GM12872 (cell line): ENCODE measurements around the gene FKBP1A.

ENCODE experiments used
- TF ChIP-seq, protein P1 (sequence below): IDR thresholded peaks from 3 replicates; pipeline ENCODE4 v1.5.1; 2011; ENCODE audit warnings: low read depth, mild to moderate bottlenecking, low read length, moderate library complexity; ENCODE audit not compliant: insufficient read depth

The FKBP1A gene

DNA sequence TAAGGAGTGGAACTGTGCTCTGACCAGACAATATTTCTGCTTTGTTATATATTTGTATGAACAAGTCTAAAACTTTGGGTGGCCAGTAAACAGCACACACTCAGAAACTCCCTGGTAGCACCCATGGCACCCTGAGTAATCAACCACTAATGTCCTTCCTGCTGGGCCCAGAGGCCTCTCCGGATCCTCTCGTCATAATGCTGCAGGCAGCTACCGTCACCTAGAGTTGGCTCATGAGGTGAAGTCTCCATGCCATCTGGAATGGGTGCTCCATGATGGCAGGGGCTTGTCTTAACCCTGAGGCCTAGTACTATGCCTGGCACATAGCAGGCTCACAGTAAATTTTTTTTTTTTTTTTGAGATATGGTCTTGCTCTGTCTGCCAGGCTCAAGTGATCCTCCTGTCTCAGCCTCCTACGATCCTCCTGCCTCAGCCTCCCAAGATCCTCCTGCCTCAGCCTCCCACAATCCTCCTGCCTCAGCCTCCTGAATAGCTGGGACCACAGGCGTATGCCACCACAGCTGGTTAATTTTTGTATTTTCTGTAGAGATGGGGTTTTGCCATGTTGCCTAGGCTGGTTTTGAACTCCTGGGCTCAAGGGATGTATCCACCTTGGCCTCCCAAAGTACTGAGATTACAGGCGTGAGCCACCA lies 60.9 kb downstream of the FKBP1A start:
- TF ChIP-seq, protein P1, sequence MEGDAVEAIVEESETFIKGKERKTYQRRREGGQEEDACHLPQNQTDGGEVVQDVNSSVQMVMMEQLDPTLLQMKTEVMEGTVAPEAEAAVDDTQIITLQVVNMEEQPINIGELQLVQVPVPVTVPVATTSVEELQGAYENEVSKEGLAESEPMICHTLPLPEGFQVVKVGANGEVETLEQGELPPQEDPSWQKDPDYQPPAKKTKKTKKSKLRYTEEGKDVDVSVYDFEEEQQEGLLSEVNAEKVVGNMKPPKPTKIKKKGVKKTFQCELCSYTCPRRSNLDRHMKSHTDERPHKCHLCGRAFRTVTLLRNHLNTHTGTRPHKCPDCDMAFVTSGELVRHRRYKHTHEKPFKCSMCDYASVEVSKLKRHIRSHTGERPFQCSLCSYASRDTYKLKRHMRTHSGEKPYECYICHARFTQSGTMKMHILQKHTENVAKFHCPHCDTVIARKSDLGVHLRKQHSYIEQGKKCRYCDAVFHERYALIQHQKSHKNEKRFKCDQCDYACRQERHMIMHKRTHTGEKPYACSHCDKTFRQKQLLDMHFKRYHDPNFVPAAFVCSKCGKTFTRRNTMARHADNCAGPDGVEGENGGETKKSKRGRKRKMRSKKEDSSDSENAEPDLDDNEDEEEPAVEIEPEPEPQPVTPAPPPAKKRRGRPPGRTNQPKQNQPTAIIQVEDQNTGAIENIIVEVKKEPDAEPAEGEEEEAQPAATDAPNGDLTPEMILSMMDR, result no peak

DNA sequence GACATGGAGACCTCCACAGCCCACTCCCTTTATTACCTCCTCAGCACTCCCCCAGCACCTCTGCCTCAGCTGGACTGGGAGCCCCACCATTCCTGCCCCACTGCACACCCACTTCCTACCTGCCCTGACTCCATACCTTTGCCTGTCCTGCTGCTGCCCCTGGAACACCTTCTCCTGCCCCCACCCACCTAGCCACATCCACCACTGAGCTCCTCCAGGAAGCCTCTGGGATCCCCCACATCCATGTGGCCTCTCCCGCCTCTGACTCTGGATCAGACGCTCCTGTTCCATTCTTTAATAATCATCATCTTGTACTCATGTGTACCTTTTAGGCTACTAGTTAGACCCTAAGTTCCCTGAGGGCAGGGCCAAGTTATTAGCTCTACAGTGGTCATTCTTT lies 61.8 kb downstream of the FKBP1A start:
- TF ChIP-seq, protein P1, result no peak

DNA sequence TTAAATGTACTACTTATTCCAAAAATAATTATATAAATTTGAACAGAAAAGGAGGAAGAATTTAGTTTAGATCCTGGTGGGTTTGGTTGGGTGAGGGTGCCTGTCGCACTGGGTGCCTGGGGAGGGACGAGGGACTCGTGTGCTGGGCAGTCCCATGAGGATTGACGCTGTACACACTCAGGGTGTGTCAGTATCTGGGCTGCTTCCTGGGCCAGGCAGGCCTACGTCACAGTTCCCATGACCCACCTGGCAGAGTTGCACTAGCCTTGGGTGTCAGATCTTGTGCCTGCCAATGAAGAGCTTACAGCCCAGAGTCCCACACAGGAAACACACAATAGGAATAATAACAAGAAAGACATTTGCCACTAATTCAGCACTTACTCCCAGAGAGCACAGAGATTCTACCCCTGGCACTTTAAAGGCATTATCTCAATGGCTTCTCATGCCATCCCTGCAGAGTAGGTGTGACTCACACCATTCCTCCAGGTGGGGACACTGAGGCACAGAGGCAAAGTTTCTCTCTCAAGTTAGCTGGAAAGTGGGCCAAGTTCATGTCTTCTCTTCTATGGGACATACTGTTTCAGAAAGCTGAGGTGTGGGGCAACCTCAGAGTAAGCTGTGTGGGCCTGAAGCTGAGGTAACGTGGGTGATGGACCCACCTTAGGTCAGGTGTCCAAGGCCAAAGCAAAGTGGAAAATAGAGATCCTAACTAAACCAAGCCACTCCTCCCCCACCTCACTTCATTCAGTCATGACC lies 62.6 kb downstream of the FKBP1A start:
- TF ChIP-seq, protein P1, result no peak

DNA sequence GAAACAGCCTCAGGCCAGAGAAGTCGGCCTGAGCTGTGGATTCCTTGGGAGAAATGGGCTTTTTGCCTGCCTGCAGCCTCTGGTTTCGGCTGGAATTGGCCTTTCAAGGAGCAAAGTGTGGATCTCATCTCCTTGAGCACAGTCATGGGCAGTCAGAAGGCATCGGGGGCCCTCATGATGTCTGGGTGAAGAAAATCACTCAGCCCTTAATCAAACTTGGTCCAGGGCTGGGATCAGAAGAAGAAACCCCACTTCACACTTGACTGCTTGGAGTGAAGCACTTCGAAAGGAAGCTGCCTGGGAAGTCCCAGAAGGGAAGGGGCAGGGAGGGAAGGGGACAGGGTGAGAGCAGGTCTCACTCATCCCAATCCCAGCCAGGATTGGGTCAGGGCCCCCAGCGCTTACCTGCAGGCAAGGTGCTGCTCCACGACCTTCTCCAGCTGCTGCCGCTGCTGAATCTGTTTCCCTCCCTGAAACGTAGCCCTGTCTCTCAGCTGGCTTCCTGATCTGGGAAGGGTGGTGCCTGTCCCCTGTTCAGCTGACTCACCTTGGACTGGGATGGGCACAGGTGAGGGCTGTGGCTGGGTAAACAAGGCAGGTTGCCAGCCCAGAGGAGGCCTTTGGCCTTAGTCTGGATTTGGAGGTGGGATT lies 64.0 kb downstream of the FKBP1A start, which contains the start of gene SDCBP2:
SDCBP2 (minus strand) TSS at position 460 of the 651 bp plus-strand sequence. CDS start 8,723 bp downstream, outside the sequence.
- TF ChIP-seq, protein P1, result no peak

DNA sequence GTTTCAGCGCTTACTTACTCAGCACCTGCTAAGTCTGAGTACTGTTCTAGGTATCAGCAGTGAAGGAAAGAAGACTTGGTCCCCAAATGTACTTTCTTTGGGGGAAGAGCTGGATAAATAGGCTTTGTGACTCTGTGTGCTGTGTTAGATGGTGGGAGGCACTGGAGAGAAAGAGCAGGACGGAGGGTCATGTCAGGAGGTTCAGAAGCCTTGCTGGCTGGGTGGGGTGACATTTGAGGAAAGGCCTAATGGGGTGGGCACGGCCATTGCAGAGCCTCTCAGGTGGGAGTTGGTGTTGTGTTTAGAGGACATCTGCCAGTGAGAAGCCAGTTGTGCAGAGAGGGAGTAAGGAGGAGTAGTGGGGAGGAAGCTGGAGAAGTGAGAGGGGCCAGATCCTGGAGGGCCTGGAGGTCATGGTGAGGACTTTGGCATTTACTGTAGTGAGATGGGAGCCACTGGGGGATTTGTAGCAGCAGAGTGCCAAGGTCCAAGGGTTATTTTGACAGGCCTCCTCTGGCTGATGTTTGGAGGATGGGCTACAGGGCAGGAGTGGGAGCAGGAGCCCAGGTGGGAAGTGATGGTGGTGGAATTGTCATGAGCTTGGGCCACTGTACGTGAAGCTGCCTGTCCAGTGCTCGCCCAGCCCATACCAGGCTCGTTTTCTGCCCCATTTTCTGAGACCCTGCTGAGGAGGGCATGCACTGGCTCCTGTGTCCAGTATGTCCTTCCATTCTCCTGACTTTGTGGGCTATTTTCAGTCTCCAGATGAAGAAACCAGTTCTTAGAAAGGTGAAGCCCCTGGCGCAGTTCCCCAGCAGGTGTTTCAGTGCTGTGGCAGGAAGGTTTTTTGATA lies 64.8 kb downstream of the FKBP1A start:
- TF ChIP-seq, protein P1, result no peak

DNA sequence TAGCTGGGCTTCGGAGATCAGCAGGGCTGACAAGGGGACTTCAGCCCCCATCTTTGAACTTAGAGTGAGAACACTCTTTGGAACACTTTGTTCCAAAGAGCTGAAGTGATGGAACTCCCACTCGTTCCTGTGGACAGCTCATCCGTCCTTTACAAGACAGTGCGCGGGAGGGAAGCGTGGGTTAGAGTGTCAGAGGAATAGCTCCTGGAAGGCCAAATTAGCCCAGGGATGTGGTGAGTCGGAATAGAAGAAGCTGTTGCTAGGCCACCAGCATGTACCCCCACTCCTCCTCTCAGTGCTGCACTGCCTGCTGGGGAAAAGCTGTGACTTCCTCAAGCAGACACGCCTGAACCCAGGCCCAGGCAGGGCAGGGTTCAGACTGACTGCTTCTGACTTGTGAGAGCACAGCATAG lies 65.6 kb downstream of the FKBP1A start:
- TF ChIP-seq, protein P1, result no peak
